ENCODE data around the gene EPHA8.

EPHA8 gene

GRCh38 chr1:22537441-22538139 is 25.7 kb upstream of the EPHA8 start:
- no peak for DNase-seq

GRCh38 chr1:22539510-22540118 is 23.7 kb upstream of the EPHA8 start:
- DNase-seq: no peak

- no peak for DNase-seq
These were observed 23.0 kb upstream of the EPHA8 start for GRCh38 chr1:22540337-22540736.

- no peak for DNase-seq
These were observed 20.4 kb upstream of the EPHA8 start for GRCh38 chr1:22542886-22543285.

- no peak for DNase-seq
These were observed 19.6 kb upstream of the EPHA8 start for GRCh38 chr1:22543679-22544078.

GRCh38 chr1:22544606-22545005 is 18.7 kb upstream of the EPHA8 start:
- no peak for DNase-seq

- no peak for DNase-seq
These were observed 18.1 kb upstream of the EPHA8 start for GRCh38 chr1:22545141-22545540.

GRCh38 chr1:22547186-22547817 is 16.0 kb upstream of the EPHA8 start:
- DNase-seq: no peak

GRCh38 chr1:22547818-22548462 is 15.3 kb upstream of the EPHA8 start:
- no peak for DNase-seq

- no peak for DNase-seq
These were observed 13.3 kb upstream of the EPHA8 start for GRCh38 chr1:22550021-22550420.

GRCh38 chr1:22551591-22551990 is 11.7 kb upstream of the EPHA8 start:
- DNase-seq: no peak

GRCh38 chr1:22552021-22552420 is 11.3 kb upstream of the EPHA8 start:
- no peak for DNase-seq

- no peak for DNase-seq
These were observed 10.0 kb upstream of the EPHA8 start for GRCh38 chr1:22553104-22553880.

GRCh38 chr1:22553991-22554522 is 9.2 kb upstream of the EPHA8 start:
- no peak for DNase-seq

- DNase-seq: no peak
These were observed 8.0 kb upstream of the EPHA8 start for GRCh38 chr1:22555371-22555656.

GRCh38 chr1:22556391-22557104 is 6.7 kb upstream of the EPHA8 start:
- no peak for DNase-seq

- peak; percentile 44 for DNase-seq
These were observed 5.8 kb upstream of the EPHA8 start for GRCh38 chr1:22557341-22557950.

GRCh38 chr1:22563671-22564602 is 648 bp downstream of the EPHA8 start:
- no peak for DNase-seq

GRCh38 chr1:22566161-22566560 is 2.9 kb downstream of the EPHA8 start:
- DNase-seq: no peak

- no peak for DNase-seq
These were observed 3.9 kb downstream of the EPHA8 start for GRCh38 chr1:22567197-22567596.

GRCh38 chr1:22567994-22568393 is 4.7 kb downstream of the EPHA8 start:
- no peak for DNase-seq

All from NCI-H345 (cell line).